LHCN-M2 (cell line): Measurements from ENCODE around the gene FGD5. TPM values are rescaled to one million over a fixed set of nuclear protein-coding genes. Genes with fewer than 3 reads are reported as not detected.
"Not testable (repeated sequence)": the region's sequence is repeated elsewhere in the genome, so short reads cannot be mapped to it uniquely, and the experiment has no call there.

Experiments used
- DNase-seq: peaks from one replicate; pipeline ENCODE4 v3.0.0-alpha.2; 2012; ENCODE audit warnings: low read depth
- total RNA-seq: library from RNA; depleted of rRNA; stranded (reverse); fragments of >200 nt; gene quantifications from 2 replicates; pipeline ENCODE4 v1.2.3, GENCODE V29; 2014

The FGD5 gene
- total RNA-seq, 1 experiment from 2014 or later: not detected

GRCh38 chr3:14804835-14805780 is 13.7 kb upstream of the FGD5 start:
- DNase-seq: no peak

- no peak for DNase-seq
Measured at GRCh38 chr3:14805961-14806537, 12.7 kb upstream of the FGD5 start.

- peak; percentile 23 for DNase-seq
Measured at GRCh38 chr3:14806641-14807263, 12.0 kb upstream of the FGD5 start.

- no peak for DNase-seq
Measured at GRCh38 chr3:14808025-14808424, 10.7 kb upstream of the FGD5 start.

- no peak for DNase-seq
Measured at GRCh38 chr3:14808502-14809266, 10.1 kb upstream of the FGD5 start.

- not testable (repeated sequence) for DNase-seq
Measured at GRCh38 chr3:14809611-14810010, 9.2 kb upstream of the FGD5 start.

GRCh38 chr3:14810070-14810791 is 8.5 kb upstream of the FGD5 start:
- DNase-seq: no peak

- no peak for DNase-seq
Measured at GRCh38 chr3:14810801-14811661, 7.7 kb upstream of the FGD5 start.

GRCh38 chr3:14811684-14812083 is 7.1 kb upstream of the FGD5 start:
- DNase-seq: no peak

- no peak for DNase-seq
Measured at GRCh38 chr3:14812196-14812790, 6.5 kb upstream of the FGD5 start.

- no peak for DNase-seq
Measured at GRCh38 chr3:14814411-14814871, 4.3 kb upstream of the FGD5 start.

GRCh38 chr3:14816359-14816758 is 2.4 kb upstream of the FGD5 start:
- no peak for DNase-seq

- DNase-seq: no peak
Measured at GRCh38 chr3:14819671-14820070, 909 bp downstream of the FGD5 start.

GRCh38 chr3:14820156-14820555 is 1.4 kb downstream of the FGD5 start:
- DNase-seq: no peak

- no peak for DNase-seq
Measured at GRCh38 chr3:14821151-14821550, 2.4 kb downstream of the FGD5 start.

- no peak for DNase-seq
Measured at GRCh38 chr3:14822134-14822533, 3.4 kb downstream of the FGD5 start.

GRCh38 chr3:14822670-14823390 is 4.1 kb downstream of the FGD5 start:
- no peak for DNase-seq

- DNase-seq: no peak
Measured at GRCh38 chr3:14823393-14823792, 4.6 kb downstream of the FGD5 start.
